ENCODE data around the gene SRGAP3. TPM values are rescaled to one million over a fixed set of nuclear protein-coding genes. Genes with fewer than 3 reads are reported as not detected.

The SRGAP3 gene
- total RNA-seq, 2 experiments from 2014 or later = 1.2 to 1.5 TPM

GRCh38 chr3:9104121-9104520, 145.3 kb downstream of the SRGAP3 start:
- ChIA-PET POLR2A (no interaction called here), CTCF (no interaction called here)
- Mint-ChIP-seq H3K27me3 (no peaks in the 10 kb centered on the region), H3K27ac (no peak overlapping the region), H3K4me1 (no peaks in the 10 kb centered on the region), H3K4me3 (no peak overlapping the region), H3K9me3 (ENCODE audit: low read depth) (no peaks in the 10 kb centered on the region), H3K36me3 (ENCODE audit: low read depth) (no peaks in the 10 kb centered on the region)
- ATAC-seq = no peak
- intact Hi-C loops (cut with DNase I, micrococcal nuclease) = no loop called here
- no peak for DNase-seq

- Mint-ChIP-seq H3K9me3 (ENCODE audit: low read depth) (no peaks in the 10 kb centered on the region), H3K27ac (no peak overlapping the region), H3K27me3 (no peaks in the 10 kb centered on the region), H3K4me3 (no peak overlapping the region), H3K36me3 (ENCODE audit: low read depth) (no peaks in the 10 kb centered on the region), H3K4me1 (no peaks in the 10 kb centered on the region)
- ATAC-seq = no peak
- DNase-seq = no peak
- intact Hi-C loops (cut with DNase I, micrococcal nuclease) = no loop called here
- CTCF ChIA-PET = interaction anchor here (0.6 to 1.4 kb wide), 2 partner anchors 65 to 147 kb away, joined by 3 to 5 read pairs; partner anchors contain the start of gene SRGAP3
- POLR2A ChIA-PET = no interaction called here
Observed at GRCh38 chr3:9102240-9102981, 147.0 kb downstream of the SRGAP3 start.

GRCh38 chr3:9101286-9101685, 148.2 kb downstream of the SRGAP3 start:
- H3K9me3 Mint-ChIP-seq (ENCODE audit: low read depth) = no peaks in the 10 kb centered on the region
- intact Hi-C loops (cut with DNase I, micrococcal nuclease) = no loop called here
- H3K36me3 Mint-ChIP-seq (ENCODE audit: low read depth) = no peaks in the 10 kb centered on the region
- no peak for DNase-seq
- H3K4me1 Mint-ChIP-seq = no peaks in the 10 kb centered on the region
- no peak overlapping the region for H3K4me3 Mint-ChIP-seq
- no peak for ATAC-seq
- CTCF ChIA-PET = no interaction called here
- POLR2A ChIA-PET = no interaction called here
- H3K27ac Mint-ChIP-seq = no peak overlapping the region
- H3K27me3 Mint-ChIP-seq = no peaks in the 10 kb centered on the region

- ChIA-PET CTCF (no interaction called here), POLR2A (no interaction called here)
- Mint-ChIP-seq H3K27ac (no peak overlapping the region), H3K4me1 (no peaks in the 10 kb centered on the region), H3K36me3 (ENCODE audit: low read depth) (no peaks in the 10 kb centered on the region), H3K27me3 (no peaks in the 10 kb centered on the region), H3K4me3 (no peak overlapping the region), H3K9me3 (ENCODE audit: low read depth) (no peaks in the 10 kb centered on the region)
- no peak for ATAC-seq
- DNase-seq = no peak
- intact Hi-C loops (cut with DNase I, micrococcal nuclease) = no loop called here
Observed at GRCh38 chr3:9100513-9100894, 148.9 kb downstream of the SRGAP3 start.

GRCh38 chr3:9099702-9100512, 149.5 kb downstream of the SRGAP3 start:
- H3K4me3 Mint-ChIP-seq = no peak overlapping the region
- intact Hi-C loops (cut with DNase I, micrococcal nuclease) = no loop called here
- no peaks in the 10 kb centered on the region for H3K36me3 Mint-ChIP-seq (ENCODE audit: low read depth)
- no peak overlapping the region for H3K27ac Mint-ChIP-seq
- no peak for DNase-seq
- no peaks in the 10 kb centered on the region for H3K4me1 Mint-ChIP-seq
- ATAC-seq = no peak
- no peaks in the 10 kb centered on the region for H3K9me3 Mint-ChIP-seq (ENCODE audit: low read depth)
- CTCF ChIA-PET = no interaction called here
- no peaks in the 10 kb centered on the region for H3K27me3 Mint-ChIP-seq
- POLR2A ChIA-PET = no interaction called here

GRCh38 chr3:9098716-9099675, 150.4 kb downstream of the SRGAP3 start:
- POLR2A ChIA-PET = no interaction called here
- Mint-ChIP-seq H3K4me1 (no peaks in the 10 kb centered on the region), H3K9me3 (ENCODE audit: low read depth) (no peaks in the 10 kb centered on the region), H3K4me3 (no peak overlapping the region), H3K36me3 (ENCODE audit: low read depth) (no peaks in the 10 kb centered on the region), H3K27ac (no peak overlapping the region), H3K27me3 (no peaks in the 10 kb centered on the region)
- ATAC-seq = no peak
- no peak for DNase-seq
- CTCF ChIA-PET = no interaction called here
- intact Hi-C loops (cut with DNase I, micrococcal nuclease) = no loop called here

- CTCF ChIA-PET = interaction anchor here (0.6 to 1.7 kb wide), 3 partner anchors 14 to 205 kb away, joined by 3 to 6 read pairs (median 3); no protein-coding TSS in a partner anchor
Observed at GRCh38 chr3:9097495-9097894, 152.0 kb downstream of the SRGAP3 start.

GRCh38 chr3:9091486-9092235, 157.8 kb downstream of the SRGAP3 start:
- Mint-ChIP-seq H3K27me3 (no peaks in the 10 kb centered on the region), H3K4me3 (no peak overlapping the region)

More at GRCh38 chr3:9097495-9097894, 152.0 kb downstream of the SRGAP3 start:
- no peak overlapping the region for H3K4me3 Mint-ChIP-seq
- no peak for DNase-seq
- no peak overlapping the region for H3K27ac Mint-ChIP-seq
- H3K36me3 Mint-ChIP-seq (ENCODE audit: low read depth) = no peaks in the 10 kb centered on the region
- no peaks in the 10 kb centered on the region for H3K9me3 Mint-ChIP-seq (ENCODE audit: low read depth)
- POLR2A ChIA-PET = no interaction called here
- H3K4me1 Mint-ChIP-seq = no peaks in the 10 kb centered on the region
- intact Hi-C loops (cut with DNase I, micrococcal nuclease) = no loop called here
- ATAC-seq = no peak
- no peaks in the 10 kb centered on the region for H3K27me3 Mint-ChIP-seq

GRCh38 chr3:9088441-9089353, 160.7 kb downstream of the SRGAP3 start:
- DNase-seq (no peak), ATAC-seq (no peak)
- Mint-ChIP-seq H3K36me3 (ENCODE audit: low read depth) (no peaks in the 10 kb centered on the region), H3K9me3 (ENCODE audit: low read depth) (no peaks in the 10 kb centered on the region), H3K4me3 (no peak overlapping the region), H3K27ac (no peak overlapping the region), H3K4me1 (no peaks in the 10 kb centered on the region), H3K27me3 (no peaks in the 10 kb centered on the region)
- POLR2A ChIA-PET = no interaction called here
- intact Hi-C loops (cut with DNase I, micrococcal nuclease) = no loop called here
- CTCF ChIA-PET = no interaction called here

More at GRCh38 chr3:9091486-9092235, 157.8 kb downstream of the SRGAP3 start:
- no peaks in the 10 kb centered on the region for H3K4me1 Mint-ChIP-seq
- DNase-seq (no peak), ATAC-seq (no peak)
- no peaks in the 10 kb centered on the region for H3K9me3 Mint-ChIP-seq (ENCODE audit: low read depth)
- CTCF ChIA-PET = no interaction called here
- no peaks in the 10 kb centered on the region for H3K36me3 Mint-ChIP-seq (ENCODE audit: low read depth)
- H3K27ac Mint-ChIP-seq = no peak overlapping the region
- POLR2A ChIA-PET = interaction anchor here (0.6 kb wide), 1 partner anchor 20 kb away, joined by 3 read pairs; no protein-coding TSS in a partner anchor
- intact Hi-C loops (cut with DNase I, micrococcal nuclease) = no loop called here

GRCh38 chr3:9087831-9088413, 161.5 kb downstream of the SRGAP3 start:
- ChIA-PET CTCF (no interaction called here), POLR2A (no interaction called here)
- ATAC-seq = no peak

More at GRCh38 chr3:9087831-9088413, 161.5 kb downstream of the SRGAP3 start:
- DNase-seq = no peak
- Mint-ChIP-seq H3K9me3 (ENCODE audit: low read depth) (no peaks in the 10 kb centered on the region), H3K36me3 (ENCODE audit: low read depth) (no peaks in the 10 kb centered on the region), H3K4me3 (no peak overlapping the region), H3K4me1 (no peaks in the 10 kb centered on the region), H3K27me3 (no peaks in the 10 kb centered on the region), H3K27ac (no peak overlapping the region)
- intact Hi-C loops (cut with DNase I, micrococcal nuclease) = no loop called here

All from activated CD4-positive, alpha-beta T cell treated with anti-CD3 and anti-CD28 coated beads for 36 hours (primary cell).